Psoas muscle (tissue), 8 donors: ENCODE measurements around the gene SMPDL3B. TPM values are rescaled to one million over a fixed set of nuclear protein-coding genes. Genes with fewer than 3 reads are reported as not detected.
"Not testable (repeated sequence)": the region's sequence is repeated elsewhere in the genome, so short reads cannot be mapped to it uniquely, and the experiment has no call there.

Source experiments
- ATAC-seq, 4 donors: fragments of 200-7000 bp; cut with Tn5 transposase; one replicate each; pipeline ENCODE4 v1.9.1; 2020; ENCODE audit warnings: moderate library complexity in 3 of 4, mild to moderate bottlenecking in 2 of 4
- DNase-seq, 2 donors: peaks; one replicate each; pipeline ENCODE4 v3.0.0-alpha.2; 2020
- H3K27ac ChIP-seq: fragments of 200-600 bp; one replicate; pipeline ENCODE4 v1.8.0; 2022
- H3K27me3 ChIP-seq, 3 donors: fragments of 200-600 bp in 1 of 3; one replicate each; pipeline versions ENCODE4 v1.6.1 to v1.8.0; 2013 to 2022; ENCODE audit warnings: low read length in 2 of 3, mild to moderate bottlenecking in 2 of 3, moderate library complexity in 1 of 3; ENCODE audit not compliant: insufficient read depth in 3 of 3
- H3K36me3 ChIP-seq, 2 donors: fragments of 200-600 bp in 1 of 2; one replicate each; pipeline versions ENCODE4 v1.6.1 to v1.8.0; 2013 to 2022; ENCODE audit warnings: low read depth in 1 of 2, mild to moderate bottlenecking in 1 of 2, moderate library complexity in 1 of 2; ENCODE audit not compliant: insufficient read depth in 1 of 2
- H3K4me1 ChIP-seq: fragments of 200-600 bp; one replicate; pipeline ENCODE4 v1.8.0; 2022
- H3K4me3 ChIP-seq: fragments of 200-600 bp; one replicate; pipeline ENCODE4 v1.8.0; 2022; ENCODE audit warnings: mild to moderate bottlenecking
- H3K9me3 ChIP-seq: fragments of 200-600 bp; one replicate; pipeline ENCODE4 v1.8.0; 2022
- WGBS, 3 donors: extraction: QIAGEN DNeasy Blood & Tissue Kit; methylation state at CpG; one replicate each; pipeline versions ENCODE4 v1.1.6 to v1.1.7; 2013; 5-methylcytosine and 5-hydroxymethylcytosine counted together
- intact Hi-C, 2 donors: fragments of 100-400 bp; cut with DNase I; formaldehyde crosslinking; loops; one replicate each; pipeline versions ENCODE4 v1.11.0 to v1.14.2; 2022
- polyA plus RNA-seq, 3 donors: library from polyadenylated mRNA; stranded (reverse); fragments of 200-250 nt; gene quantifications; one replicate each; pipeline ENCODE4 v1.2.3, GENCODE V29; 2013
- total RNA-seq, 4 donors: library from RNA; stranded (reverse); fragmentation: NEBNext Ultra II Directional in 2 of 4; extraction: Animal tissue kit (Norgen Biotek cat#: 25700) in 2 of 4; gene quantifications; one replicate each; pipeline versions ENCODE4 v1.2.1 to v1.2.4, GENCODE V29; 2021 to 2023
- TF ChIP-seq, protein P1 (sequence below): fragments of 200-600 bp; IDR thresholded peaks from one replicate; pipeline ENCODE4 v1.8.0; 2022; ENCODE audit warnings: antibody characterized with exemption
- donor health status: healthy with polysubstance abuse.
- donor health status: DM: no; HTN: no; CAD: no; lungs with moderate emphysema.
- donor health status: Bipolar disorder and iron deficiency.
- donor health status: healthy.
- donor health status: DM: yes; HTN: yes; CAD: no.
- donor health status: DM: no; HTN: no; CAD: no.
- donor health status: DM: no; HTN: no; CAD: no.
- donor health status: DM: yes; HTN: yes; CAD: no.

Gene SMPDL3B
- total and polyA plus RNA-seq, 7 donors = 0.03 to 0.05 TPM; not detected in 5

DNA sequence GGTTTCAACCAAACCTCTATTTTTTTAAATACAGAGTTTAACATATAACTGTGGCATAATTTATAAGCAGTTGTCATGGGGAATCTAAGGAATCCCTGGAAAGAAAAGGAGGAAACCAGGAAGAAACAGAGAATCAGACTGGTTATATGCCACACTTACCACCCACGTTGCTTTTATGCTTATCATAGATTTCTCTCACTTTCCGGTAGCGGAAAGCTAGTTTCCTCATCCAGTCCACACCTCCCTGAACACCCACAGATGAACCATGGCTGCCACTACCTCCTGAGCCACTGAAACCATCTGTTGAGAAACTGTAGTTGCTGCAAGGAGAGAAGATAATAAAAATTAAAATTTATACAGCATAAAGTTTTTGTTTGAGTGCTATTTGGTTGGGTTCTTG lies 58.4 kb downstream of the SMPDL3B start:
- no peak for ATAC-seq
- 67 to 69% (median 69%) methylated on average over 3 of the region's 3 CpGs for WGBS, 3 donors
- no peak overlapping the region for H3K27ac ChIP-seq

GRCh38 chr1:27994060-27994459 lies 59.3 kb downstream of the SMPDL3B start:
- Histone ChIP-seq H3K27me3 (no peaks in the 10 kb centered on the region), H3K4me1 (no peaks in the 10 kb centered on the region), H3K9me3 (no peaks in the 10 kb centered on the region), H3K27ac (no peak overlapping the region), H3K4me3 (no peak overlapping the region), H3K36me3 (peaks cover 6 to 100% of the 10 kb centered on the region in 2 donors)
- DNase-seq = no peak
- 21 to 35% (median 23%) methylated on average over 1 of the region's 1 CpG for WGBS, 3 donors
- intact Hi-C loops = no loop called here
- TF ChIP-seq, protein P1, sequence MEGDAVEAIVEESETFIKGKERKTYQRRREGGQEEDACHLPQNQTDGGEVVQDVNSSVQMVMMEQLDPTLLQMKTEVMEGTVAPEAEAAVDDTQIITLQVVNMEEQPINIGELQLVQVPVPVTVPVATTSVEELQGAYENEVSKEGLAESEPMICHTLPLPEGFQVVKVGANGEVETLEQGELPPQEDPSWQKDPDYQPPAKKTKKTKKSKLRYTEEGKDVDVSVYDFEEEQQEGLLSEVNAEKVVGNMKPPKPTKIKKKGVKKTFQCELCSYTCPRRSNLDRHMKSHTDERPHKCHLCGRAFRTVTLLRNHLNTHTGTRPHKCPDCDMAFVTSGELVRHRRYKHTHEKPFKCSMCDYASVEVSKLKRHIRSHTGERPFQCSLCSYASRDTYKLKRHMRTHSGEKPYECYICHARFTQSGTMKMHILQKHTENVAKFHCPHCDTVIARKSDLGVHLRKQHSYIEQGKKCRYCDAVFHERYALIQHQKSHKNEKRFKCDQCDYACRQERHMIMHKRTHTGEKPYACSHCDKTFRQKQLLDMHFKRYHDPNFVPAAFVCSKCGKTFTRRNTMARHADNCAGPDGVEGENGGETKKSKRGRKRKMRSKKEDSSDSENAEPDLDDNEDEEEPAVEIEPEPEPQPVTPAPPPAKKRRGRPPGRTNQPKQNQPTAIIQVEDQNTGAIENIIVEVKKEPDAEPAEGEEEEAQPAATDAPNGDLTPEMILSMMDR = no peak
- ATAC-seq = peak in 2 of 4 donors; percentile 40 to 81

More for the DNA sequence above, 58.4 kb downstream of the SMPDL3B start:
- intact Hi-C loops = no loop called here
- TF ChIP-seq, protein P1 = no peak
- DNase-seq = no peak
- Histone ChIP-seq H3K36me3 (peaks cover 5 to 100% of the 10 kb centered on the region in 2 donors), H3K9me3 (no peaks in the 10 kb centered on the region), H3K4me1 (no peaks in the 10 kb centered on the region), H3K27me3 (no peaks in the 10 kb centered on the region), H3K4me3 (no peak overlapping the region)

GRCh38 chr1:27994526-27994925 lies 59.7 kb downstream of the SMPDL3B start:
- H3K36me3 ChIP-seq = peaks cover 8 to 100% of the 10 kb centered on the region in 2 donors
- H3K27ac ChIP-seq, H3K9me3 ChIP-seq: not testable (repeated sequence)

GRCh38 chr1:27999055-27999454 lies 64.3 kb downstream of the SMPDL3B start:
- Histone ChIP-seq H3K9me3 (no peaks in the 10 kb centered on the region), H3K4me1 (no peaks in the 10 kb centered on the region), H3K27me3 (no peaks in the 10 kb centered on the region), H3K4me3 (no peak overlapping the region), H3K27ac (no peak overlapping the region), H3K36me3 (peaks cover 8 to 95% of the 10 kb centered on the region in 2 donors)
- TF ChIP-seq, protein P1 = no peak
- 92 to 98% (median 93%) methylated on average over 1 of the region's 1 CpG for WGBS, 3 donors
- intact Hi-C loops = no loop called here
- ATAC-seq (no peak), DNase-seq (no peak)

More at GRCh38 chr1:27994526-27994925, 59.7 kb downstream of the SMPDL3B start:
- DNase-seq, H3K4me3 ChIP-seq, intact Hi-C loops, H3K4me1 ChIP-seq, H3K27me3 ChIP-seq: not testable (repeated sequence)
- 94 to 99% (median 96%) methylated on average over 6 of the region's 6 CpGs for WGBS, 3 donors
- ATAC-seq = peak in 1 of 4 donors; percentile 7

GRCh38 chr1:28002600-28002999 lies 67.8 kb downstream of the SMPDL3B start:
- Histone ChIP-seq H3K36me3 (peaks cover 3 to 86% of the 10 kb centered on the region in 2 donors), H3K27ac (no peak overlapping the region), H3K4me1 (no peaks in the 10 kb centered on the region), H3K9me3 (no peaks in the 10 kb centered on the region), H3K27me3 (no peaks in the 10 kb centered on the region), H3K4me3 (no peak overlapping the region)
- DNase-seq (no peak), ATAC-seq (no peak)
- WGBS, 3 donors = 95 to 99% (median 98%) methylated on average over 10 of the region's 10 CpGs
- TF ChIP-seq, protein P1 = no peak
- intact Hi-C loops = no loop called here

GRCh38 chr1:28003117-28003516 lies 68.3 kb downstream of the SMPDL3B start:
- H3K9me3 ChIP-seq, H3K4me3 ChIP-seq, ATAC-seq, DNase-seq, H3K27ac ChIP-seq, intact Hi-C loops, H3K4me1 ChIP-seq, H3K27me3 ChIP-seq: not testable (repeated sequence)
- H3K36me3 ChIP-seq = peaks cover 3 to 81% of the 10 kb centered on the region in 2 donors
- 96 to 99% (median 98%) methylated on average over 7 to 8 of the region's 8 CpGs for WGBS, 3 donors
